HepG2 (cell line): Measurements from ENCODE around the gene ANGPTL7.

Experiments
- CTCF ChIP-seq: sonication (generic); formaldehyde crosslinking; IDR thresholded peaks from 2 replicates; pipeline ENCODE4 v1.5.0; 2020; ENCODE audit warnings: mild to moderate bottlenecking, missing genetic modification reagents, moderate library complexity
- ZNF225 ChIP-seq: sonication (generic); formaldehyde crosslinking; IDR thresholded peaks from 2 replicates; pipeline ENCODE4 v1.4.0; 2020; ENCODE audit warnings: mild to moderate bottlenecking, missing genetic modification reagents

DNA sequence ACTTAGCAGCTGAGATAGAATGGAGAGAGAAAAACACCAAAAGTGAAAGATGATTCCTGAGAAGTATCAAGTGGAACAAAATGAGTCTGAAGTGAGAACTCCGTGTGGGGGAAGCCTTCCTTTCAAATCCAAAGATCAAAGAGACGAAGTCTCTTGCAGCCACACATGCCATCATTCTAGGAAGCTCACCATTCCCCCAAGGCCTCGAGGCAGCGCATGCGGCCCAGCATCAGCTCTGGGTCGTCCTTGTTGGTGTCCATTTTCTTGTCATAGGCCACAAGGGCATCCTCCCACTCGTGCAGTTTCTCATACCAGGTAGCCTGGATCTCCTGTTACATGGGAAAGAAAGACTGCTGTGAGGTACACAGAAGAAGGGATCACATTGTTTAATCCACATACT lies 32.2 kb upstream of the ANGPTL7 start:
- TF ChIP-seq CTCF (CRISPR knock-in tag) (no peak), ZNF225 (CRISPR knock-in tag) (no peak)
